Osteoblast (primary cell): ENCODE data around the gene ANO4. TPM values are rescaled to one million over a fixed set of nuclear protein-coding genes. Genes with fewer than 3 reads are reported as not detected.

ENCODE experiments used
- DNase-seq: peaks from one replicate; pipeline ENCODE4 v3.0.0; 2011; ENCODE audit warnings: low spot score, mixed read lengths; ENCODE audit not compliant: insufficient read length; ENCODE audit errors: missing footprints
- H2AFZ ChIP-seq: 2 replicates; pipeline ENCODE4 v1.6.0; 2011; ENCODE audit warnings: mild to moderate bottlenecking, low read length
- H3K27ac ChIP-seq: 2 replicates; pipeline ENCODE4 v1.5.1; 2011; ENCODE audit warnings: mild to moderate bottlenecking, low read depth, low read length, moderate library complexity
- H3K27me3 ChIP-seq: 2 replicates; pipeline ENCODE4 v1.6.0; 2012; ENCODE audit warnings: mild to moderate bottlenecking, control low read depth, inconsistent platforms, low read length, moderate library complexity; ENCODE audit not compliant: insufficient read depth
- H3K36me3 ChIP-seq: 2 replicates; pipeline ENCODE4 v1.5.1; 2011; ENCODE audit warnings: mild to moderate bottlenecking, low read length, control low read depth, moderate library complexity; ENCODE audit not compliant: insufficient read depth
- H3K4me1 ChIP-seq: 2 replicates; pipeline ENCODE4 v1.5.1; 2011; ENCODE audit warnings: mild to moderate bottlenecking, low read length, control low read depth, moderate library complexity; ENCODE audit not compliant: insufficient read depth
- H3K4me2 ChIP-seq: 2 replicates; pipeline ENCODE4 v1.6.0; 2011; ENCODE audit warnings: mild to moderate bottlenecking, low read length; ENCODE audit not compliant: insufficient read depth
- H3K4me3 ChIP-seq: fragments of 200-600 bp; sonication (generic); 3 replicates; pipeline ENCODE4 v1.5.1; 2012; ENCODE audit warnings: mild to moderate bottlenecking, low read length, inconsistent platforms; ENCODE audit not compliant: insufficient read depth
- H3K79me2 ChIP-seq: 2 replicates; pipeline ENCODE4 v1.6.0; 2012; ENCODE audit warnings: mild to moderate bottlenecking, low read length, control low read depth, inconsistent platforms; ENCODE audit not compliant: insufficient read depth
- H3K9me3 ChIP-seq: 2 replicates; pipeline ENCODE4 v1.5.1; 2011; ENCODE audit warnings: low read depth, low read length, control low read depth
- H4K20me1 ChIP-seq: 2 replicates; pipeline ENCODE4 v1.6.0; 2012; ENCODE audit warnings: mild to moderate bottlenecking, low read length, control low read depth; ENCODE audit not compliant: insufficient read depth
- total RNA-seq: library from RNA; depleted of rRNA; stranded (reverse); fragments of >200 nt; gene quantifications from 2 replicates; pipeline ENCODE4 v1.2.3, GENCODE V29; 2012
- TF ChIP-seq, protein P1 (sequence below): IDR thresholded peaks from 2 replicates; pipeline ENCODE4 v1.5.1; 2011; ENCODE audit warnings: mild to moderate bottlenecking, low read depth, low read length, moderate library complexity; ENCODE audit errors: extremely low read depth

ANO4 gene
- total RNA-seq, 1 donor = not detected

DNA sequence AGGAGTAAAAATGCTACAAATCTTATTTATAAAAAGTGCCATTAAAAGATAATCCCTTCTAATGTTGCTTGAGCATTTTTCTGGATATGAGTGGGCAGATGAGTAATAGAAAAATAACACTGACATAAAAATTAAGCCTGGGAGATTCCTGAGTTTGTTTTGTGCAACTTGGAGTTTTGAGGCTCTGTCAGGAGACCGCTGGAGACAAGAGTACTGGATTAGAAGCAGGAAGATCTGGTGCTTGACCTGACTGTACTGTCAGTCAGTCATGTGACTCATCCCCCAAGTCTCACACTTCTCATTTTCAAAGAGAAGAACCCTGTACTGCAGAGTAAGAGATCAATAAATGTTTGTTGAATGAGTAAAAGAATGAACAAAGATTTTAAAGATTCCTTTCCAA is 29.4 kb downstream of the ANO4 start:
- no peaks in the 10 kb centered on the region for H3K9me3 ChIP-seq
- no peaks in the 10 kb centered on the region for H3K4me1 ChIP-seq
- no peak overlapping the region for H3K4me2 ChIP-seq
- no peak overlapping the region for H3K27ac ChIP-seq
- H3K36me3 ChIP-seq = no peaks in the 10 kb centered on the region
- H4K20me1 ChIP-seq = no peaks in the 10 kb centered on the region
- H3K79me2 ChIP-seq = no peaks in the 10 kb centered on the region
- TF ChIP-seq, protein P1, sequence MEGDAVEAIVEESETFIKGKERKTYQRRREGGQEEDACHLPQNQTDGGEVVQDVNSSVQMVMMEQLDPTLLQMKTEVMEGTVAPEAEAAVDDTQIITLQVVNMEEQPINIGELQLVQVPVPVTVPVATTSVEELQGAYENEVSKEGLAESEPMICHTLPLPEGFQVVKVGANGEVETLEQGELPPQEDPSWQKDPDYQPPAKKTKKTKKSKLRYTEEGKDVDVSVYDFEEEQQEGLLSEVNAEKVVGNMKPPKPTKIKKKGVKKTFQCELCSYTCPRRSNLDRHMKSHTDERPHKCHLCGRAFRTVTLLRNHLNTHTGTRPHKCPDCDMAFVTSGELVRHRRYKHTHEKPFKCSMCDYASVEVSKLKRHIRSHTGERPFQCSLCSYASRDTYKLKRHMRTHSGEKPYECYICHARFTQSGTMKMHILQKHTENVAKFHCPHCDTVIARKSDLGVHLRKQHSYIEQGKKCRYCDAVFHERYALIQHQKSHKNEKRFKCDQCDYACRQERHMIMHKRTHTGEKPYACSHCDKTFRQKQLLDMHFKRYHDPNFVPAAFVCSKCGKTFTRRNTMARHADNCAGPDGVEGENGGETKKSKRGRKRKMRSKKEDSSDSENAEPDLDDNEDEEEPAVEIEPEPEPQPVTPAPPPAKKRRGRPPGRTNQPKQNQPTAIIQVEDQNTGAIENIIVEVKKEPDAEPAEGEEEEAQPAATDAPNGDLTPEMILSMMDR = no peak
- H2AFZ ChIP-seq = no peak overlapping the region
- H3K4me3 ChIP-seq = no peak overlapping the region
- no peaks in the 10 kb centered on the region for H3K27me3 ChIP-seq
- no peak for DNase-seq

DNA sequence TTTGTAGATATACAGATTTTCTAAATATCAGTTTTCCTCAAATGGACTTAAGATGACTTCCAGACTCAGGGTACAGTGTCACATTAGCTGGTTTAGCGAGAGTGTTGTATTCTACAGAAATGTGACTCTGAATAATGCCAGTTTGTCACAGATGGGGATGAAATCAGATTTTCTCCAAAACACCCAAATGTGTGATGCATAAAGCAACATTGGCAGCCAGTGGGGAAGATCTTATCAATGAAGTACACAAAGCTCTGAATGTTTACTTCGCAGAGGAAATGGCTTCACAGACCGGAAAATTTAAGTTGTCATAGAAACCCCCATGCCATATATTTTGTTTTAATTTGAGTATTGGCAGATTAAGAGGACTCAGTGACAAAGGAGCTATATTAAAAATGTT is 29.9 kb downstream of the ANO4 start:
- no peak overlapping the region for H3K27ac ChIP-seq
- no peaks in the 10 kb centered on the region for H4K20me1 ChIP-seq
- no peaks in the 10 kb centered on the region for H3K9me3 ChIP-seq
- TF ChIP-seq, protein P1 = no peak
- H3K4me3 ChIP-seq = no peak overlapping the region
- H3K4me2 ChIP-seq = no peak overlapping the region
- no peak overlapping the region for H2AFZ ChIP-seq
- no peaks in the 10 kb centered on the region for H3K27me3 ChIP-seq
- DNase-seq = no peak
- H3K36me3 ChIP-seq = no peaks in the 10 kb centered on the region
- no peaks in the 10 kb centered on the region for H3K79me2 ChIP-seq
- no peaks in the 10 kb centered on the region for H3K4me1 ChIP-seq

DNA sequence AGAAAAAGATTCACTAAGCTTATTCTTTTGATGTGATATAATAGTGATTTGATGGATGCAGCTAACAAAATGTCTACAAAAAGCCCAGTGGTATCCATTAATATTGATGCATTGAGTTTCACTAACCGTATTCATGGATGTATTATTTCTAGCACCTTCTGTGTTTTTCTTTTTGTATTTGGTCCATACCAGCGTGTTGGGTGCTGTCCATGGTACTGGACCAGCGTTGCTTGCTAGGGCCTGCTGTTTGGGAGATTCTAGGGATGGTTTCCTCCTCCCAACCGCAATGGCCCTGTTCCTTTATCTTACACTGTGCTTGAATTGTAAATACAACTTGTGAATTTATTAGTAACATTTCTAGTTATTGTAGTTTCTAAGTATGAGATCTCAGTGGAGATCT is 31.7 kb downstream of the ANO4 start:
- TF ChIP-seq, protein P1 = no peak
- no peak overlapping the region for H2AFZ ChIP-seq
- no peaks in the 10 kb centered on the region for H3K9me3 ChIP-seq
- H3K27ac ChIP-seq = no peak overlapping the region
- no peaks in the 10 kb centered on the region for H4K20me1 ChIP-seq
- H3K36me3 ChIP-seq = no peaks in the 10 kb centered on the region
- no peaks in the 10 kb centered on the region for H3K79me2 ChIP-seq
- no peak for DNase-seq
- H3K4me2 ChIP-seq = no peak overlapping the region
- H3K4me3 ChIP-seq = no peak overlapping the region
- H3K4me1 ChIP-seq = no peaks in the 10 kb centered on the region
- H3K27me3 ChIP-seq = no peaks in the 10 kb centered on the region

DNA sequence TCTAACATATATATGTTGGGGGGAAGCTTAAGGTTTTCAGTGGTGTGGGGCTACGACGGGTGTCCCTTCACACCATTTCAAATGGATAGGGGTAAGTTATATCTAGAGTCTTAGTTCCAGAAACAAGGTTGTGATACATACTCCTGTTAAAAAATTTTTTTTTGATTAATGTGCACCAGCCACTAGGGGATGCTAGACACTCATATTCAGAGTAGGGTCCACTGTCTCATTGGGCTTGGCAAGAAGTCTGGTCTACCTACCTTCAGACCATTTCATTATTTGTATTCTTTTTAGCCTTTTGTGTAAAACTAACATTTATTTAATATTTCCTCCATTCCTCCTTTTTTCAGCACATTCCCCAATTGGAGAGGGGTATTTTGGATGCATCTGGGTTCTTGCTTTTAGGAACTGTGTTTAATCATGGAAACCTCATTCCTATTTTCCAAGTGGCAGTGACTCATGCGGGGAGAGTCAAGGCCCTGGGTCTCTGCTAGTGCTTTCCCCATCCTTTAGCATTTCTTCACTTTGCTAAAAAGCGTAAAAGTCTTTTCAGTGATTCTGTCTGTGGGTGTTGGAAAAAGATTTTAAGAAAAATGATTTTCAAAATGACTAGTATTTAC is 33.4 kb downstream of the ANO4 start:
- Histone ChIP-seq H3K4me3 (no peak overlapping the region), H2AFZ (no peak overlapping the region)
- DNase-seq = no peak

More for the DNA sequence above, 33.4 kb downstream of the ANO4 start:
- Histone ChIP-seq H3K27me3 (no peaks in the 10 kb centered on the region), H4K20me1 (no peaks in the 10 kb centered on the region), H3K9me3 (no peaks in the 10 kb centered on the region), H3K36me3 (no peaks in the 10 kb centered on the region), H3K4me2 (no peak overlapping the region), H3K79me2 (no peaks in the 10 kb centered on the region), H3K4me1 (no peaks in the 10 kb centered on the region), H3K27ac (no peak overlapping the region)
- TF ChIP-seq, protein P1 = peak; percentile 67
